ENCODE measurements around the gene MADD. TPM values are rescaled to one million over a fixed set of nuclear protein-coding genes. Genes with fewer than 3 reads are reported as not detected.

Gene MADD
- total RNA-seq, 1 donor from 2014 or later: 31.7 TPM

- no peak overlapping the region for H3K27ac ChIP-seq
- intact Hi-C loops (cut with DNase I): no loop called here
- no peak for DNase-seq (ENCODE audit: low spot score in 2 of 2)
- TF ChIP-seq CTCF (IDR thresholded peaks at IDR 0.05): no peak
- H3K4me3 ChIP-seq: no peak overlapping the region
- no peaks in the 10 kb centered on the region for H3K27me3 ChIP-seq
- peaks cover 55 to 83% of the 10 kb centered on the region in 2 donors for H3K36me3 ChIP-seq
- no peaks in the 10 kb centered on the region for H3K9me3 ChIP-seq
- H3K4me1 ChIP-seq: no peaks in the 10 kb centered on the region
Measured at GRCh38 chr11:47239852-47240251, 30.1 kb upstream of the MADD start.

- Histone ChIP-seq H3K4me3 (no peak overlapping the region), H3K27me3 (no peaks in the 10 kb centered on the region), H3K9me3 (no peaks in the 10 kb centered on the region), H3K27ac (no peak overlapping the region), H3K36me3 (peaks cover 56 to 73% of the 10 kb centered on the region in 2 donors), H3K4me1 (no peaks in the 10 kb centered on the region)
- DNase-seq (ENCODE audit: low spot score in 2 of 2): no peak
- no peak for TF ChIP-seq CTCF (IDR thresholded peaks at IDR 0.05)
- intact Hi-C loops (cut with DNase I): no loop called here
Measured at GRCh38 chr11:47241841-47242301, 28.1 kb upstream of the MADD start.

GRCh38 chr11:47242596-47243192 lies 27.2 kb upstream of the MADD start:
- TF ChIP-seq CTCF (IDR thresholded peaks at IDR 0.05): no peak
- H3K9me3 ChIP-seq: no peaks in the 10 kb centered on the region
- intact Hi-C loops (cut with DNase I): no loop called here
- DNase-seq (ENCODE audit: low spot score in 2 of 2): no peak
- H3K27me3 ChIP-seq: no peaks in the 10 kb centered on the region
- peaks cover 0 to 8% of the 10 kb centered on the region in 2 donors for H3K4me1 ChIP-seq
- H3K27ac ChIP-seq: no peak overlapping the region
- peaks cover 56 to 70% of the 10 kb centered on the region in 2 donors for H3K36me3 ChIP-seq
- H3K4me3 ChIP-seq: no peak overlapping the region

GRCh38 chr11:47243454-47243853 lies 26.5 kb upstream of the MADD start:
- no peak overlapping the region for H3K27ac ChIP-seq
- no peak for DNase-seq (ENCODE audit: low spot score in 2 of 2)
- H3K4me1 ChIP-seq: peaks cover 0 to 11% of the 10 kb centered on the region in 2 donors
- no peak for TF ChIP-seq CTCF (IDR thresholded peaks at IDR 0.05)
- peaks cover 56 to 62% of the 10 kb centered on the region in 2 donors for H3K36me3 ChIP-seq
- no peaks in the 10 kb centered on the region for H3K27me3 ChIP-seq
- H3K4me3 ChIP-seq: no peak overlapping the region
- no peaks in the 10 kb centered on the region for H3K9me3 ChIP-seq
- intact Hi-C loops (cut with DNase I): no loop called here

GRCh38 chr11:47244448-47245350 lies 25.2 kb upstream of the MADD start:
- Histone ChIP-seq H3K27ac (no peak overlapping the region), H3K36me3 (peaks cover 43 to 50% of the 10 kb centered on the region in 2 donors)
- intact Hi-C loops (cut with DNase I): no loop called here

More at GRCh38 chr11:47244448-47245350, 25.2 kb upstream of the MADD start:
- Histone ChIP-seq H3K9me3 (no peaks in the 10 kb centered on the region), H3K27me3 (no peaks in the 10 kb centered on the region), H3K4me1 (peaks cover 0 to 17% of the 10 kb centered on the region in 2 donors), H3K4me3 (no peak overlapping the region)
- TF ChIP-seq CTCF (IDR thresholded peaks at IDR 0.05): no peak
- DNase-seq (ENCODE audit: low spot score in 2 of 2): peak in 1 of 2 donors; percentile 16
